Kidney capillary endothelial cell (primary cell): ENCODE data around the gene ANXA3.

ENCODE experiments used
- DNase-seq: peaks from one replicate; pipeline ENCODE4 v3.0.0-alpha.2; 2018; ENCODE audit warnings: low spot score

ANXA3 gene

GRCh38 chr4:78611215-78611558, 59.6 kb downstream of the ANXA3 start:
- DNase-seq, result no peak

DNA sequence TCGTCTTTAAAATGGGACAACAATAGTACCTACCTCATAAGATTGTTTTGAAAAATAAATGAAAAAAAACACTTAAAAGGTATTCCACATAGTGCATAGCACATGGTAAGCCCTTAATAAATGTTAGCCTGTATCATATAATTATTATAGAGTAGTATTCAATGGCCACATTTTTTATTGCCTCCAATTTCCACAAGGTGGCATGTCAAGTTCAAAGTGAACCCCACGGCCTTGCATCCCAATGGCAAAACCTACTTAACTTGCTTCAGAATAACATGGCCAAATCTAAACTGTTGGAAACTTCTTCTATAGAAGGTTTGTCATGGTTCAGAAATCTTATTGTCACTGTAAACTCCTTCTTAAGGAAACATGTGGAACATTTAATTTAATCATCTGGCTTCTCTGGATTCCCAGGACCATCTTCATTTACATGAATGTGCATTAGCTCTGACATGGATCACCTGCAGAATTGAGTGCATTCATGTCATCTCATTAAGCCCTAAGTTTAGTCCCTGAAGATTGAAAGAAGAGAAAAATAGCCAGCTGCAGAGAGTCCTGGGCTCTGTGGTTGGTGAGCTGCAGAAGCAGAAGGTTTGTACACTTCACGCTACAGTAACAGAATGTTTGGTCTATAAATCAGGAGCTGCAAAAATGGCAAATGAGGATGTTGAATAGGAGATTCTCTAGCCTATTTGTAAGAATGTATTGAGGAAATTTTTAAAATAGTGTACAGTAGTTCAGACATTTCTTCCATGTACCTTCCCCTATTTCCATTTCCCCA, 61.0 kb downstream of the ANXA3 start:
- DNase-seq, result peak; percentile 55

DNA sequence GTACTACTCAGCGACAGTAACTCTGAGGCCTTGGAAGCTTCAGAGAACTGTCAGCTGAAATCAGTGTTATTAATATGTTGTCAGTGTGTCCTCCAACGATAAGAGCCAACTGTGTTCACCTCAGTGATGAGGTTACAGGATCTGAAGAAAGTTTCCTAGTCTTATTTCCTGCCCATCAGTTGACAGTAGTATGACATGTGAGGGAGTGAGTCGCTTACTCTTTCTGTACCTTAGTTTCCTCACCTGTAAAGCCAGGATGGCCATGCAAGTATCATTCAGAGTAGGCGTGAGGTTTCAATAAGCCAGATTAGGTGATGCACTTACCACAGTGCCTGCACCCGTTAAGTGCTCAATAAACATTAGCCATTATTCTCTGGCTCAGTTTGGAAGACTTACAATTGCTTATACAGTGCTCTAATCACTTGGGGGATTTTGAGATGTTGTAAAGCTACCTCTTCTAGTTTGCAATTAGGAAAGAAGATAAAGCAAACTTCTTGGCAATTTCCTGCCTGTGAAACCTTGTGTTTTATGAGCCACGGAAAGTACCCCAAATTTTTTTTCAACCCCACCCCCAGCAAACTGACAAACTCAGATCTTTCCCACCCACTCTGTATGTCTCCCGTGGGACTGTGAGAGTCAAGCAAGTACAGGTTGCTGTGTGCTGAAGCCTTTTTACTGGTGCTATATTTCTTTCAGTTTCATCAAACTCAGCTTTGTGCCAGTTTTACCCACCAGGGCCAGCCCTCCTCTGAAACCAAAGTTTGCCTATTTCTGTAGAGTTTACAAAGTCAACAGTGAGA, 62.2 kb downstream of the ANXA3 start:
- DNase-seq, result no peak

DNA sequence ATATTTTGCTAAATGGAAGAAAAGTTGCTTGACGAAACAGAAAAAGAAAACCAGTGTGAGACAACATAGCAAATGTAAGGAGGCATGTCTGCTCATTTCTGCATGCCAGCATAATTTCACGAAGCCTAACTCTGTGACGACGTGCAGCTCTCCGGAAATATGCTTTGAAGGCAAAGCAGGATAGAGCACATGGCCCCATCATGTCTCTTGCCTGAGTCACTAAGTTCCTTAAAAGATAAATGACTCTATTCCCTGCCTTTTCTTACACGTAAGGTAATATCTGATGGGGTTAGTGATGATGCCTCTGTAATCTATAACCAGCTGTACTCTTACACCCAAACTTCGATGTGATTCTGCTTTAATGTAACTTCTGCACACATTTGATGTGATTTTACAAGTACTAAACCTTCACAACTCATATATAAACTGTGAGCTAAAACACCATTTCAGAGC, 64.5 kb downstream of the ANXA3 start:
- DNase-seq, result no peak

GRCh38 chr4:78618436-78618835, 66.9 kb downstream of the ANXA3 start:
- no peak for DNase-seq

DNA sequence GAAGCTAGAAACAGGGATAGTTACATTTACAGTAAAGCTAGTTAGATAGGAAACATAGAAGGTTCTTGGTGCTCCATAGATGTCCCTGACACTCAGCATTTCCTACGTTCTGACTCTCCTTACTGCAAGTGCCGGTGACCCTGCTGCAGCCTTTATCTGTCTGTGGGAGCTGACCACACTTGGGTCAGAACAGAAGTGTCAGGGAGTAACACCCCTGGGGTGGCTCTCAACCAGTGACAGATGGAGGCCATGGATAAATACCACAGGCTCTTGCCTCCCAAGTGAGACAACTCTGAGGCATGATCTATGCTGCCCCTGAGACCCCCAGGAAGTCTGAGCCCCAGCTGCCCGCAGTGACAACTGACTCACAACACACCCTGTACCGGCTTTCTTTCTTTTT, 69.8 kb downstream of the ANXA3 start:
- no peak for DNase-seq

DNA sequence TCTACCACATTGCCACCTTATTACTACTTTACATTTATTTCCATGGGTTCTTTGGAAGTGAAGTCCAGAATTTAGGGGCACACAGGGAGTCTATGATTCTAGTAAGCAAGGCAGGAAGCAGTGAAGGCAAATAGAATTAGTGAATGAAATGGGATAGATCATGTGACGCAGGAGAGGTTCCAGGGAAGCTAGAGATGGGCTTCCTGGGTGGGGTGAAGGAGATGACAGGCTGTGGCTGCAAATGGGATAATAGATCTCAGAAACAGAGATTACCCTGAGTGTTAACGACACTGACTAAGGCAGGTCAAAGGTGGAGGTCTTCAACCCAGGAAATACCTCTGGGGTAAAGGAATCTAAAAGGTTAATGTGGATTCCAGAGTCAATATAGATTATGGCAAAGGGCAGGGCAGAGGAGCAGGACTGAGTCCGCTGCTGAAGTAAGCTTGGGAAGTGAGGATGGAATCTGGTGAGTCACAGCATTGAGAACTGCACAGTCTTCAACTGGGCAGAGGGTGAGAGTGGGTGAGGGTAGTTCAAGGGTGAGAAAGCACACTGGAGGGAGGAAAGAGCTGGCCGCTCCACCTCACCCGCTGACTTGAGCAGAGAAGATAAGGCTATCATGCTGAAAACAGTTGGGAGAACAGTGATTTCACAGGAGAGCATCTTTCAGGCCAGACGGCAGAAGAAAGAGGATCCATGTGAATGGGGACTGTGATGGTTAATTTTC, 70.8 kb downstream of the ANXA3 start:
- DNase-seq, result peak; percentile 34

DNA sequence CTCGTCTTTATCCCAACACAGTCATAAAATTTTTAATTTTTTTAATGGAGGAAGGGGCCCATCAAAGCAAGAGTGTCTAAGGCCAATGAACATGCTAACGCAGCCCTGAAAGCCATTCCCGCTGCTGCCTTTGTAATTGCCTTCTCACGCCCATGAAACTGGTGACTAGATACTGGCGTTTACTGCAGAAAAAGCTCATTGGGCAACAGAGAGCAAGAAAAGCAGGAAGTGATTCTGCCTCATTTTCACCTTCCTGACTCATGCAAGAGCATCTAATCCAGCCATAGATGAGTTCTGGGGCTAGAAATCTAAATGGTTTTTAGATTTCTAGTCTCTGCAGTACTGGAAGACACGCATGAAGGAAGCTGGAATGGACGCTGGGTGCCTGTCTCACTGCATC, 72.5 kb downstream of the ANXA3 start:
- DNase-seq, result no peak

- no peak for DNase-seq
Observed at GRCh38 chr4:78625073-78625472, 73.5 kb downstream of the ANXA3 start.

DNA sequence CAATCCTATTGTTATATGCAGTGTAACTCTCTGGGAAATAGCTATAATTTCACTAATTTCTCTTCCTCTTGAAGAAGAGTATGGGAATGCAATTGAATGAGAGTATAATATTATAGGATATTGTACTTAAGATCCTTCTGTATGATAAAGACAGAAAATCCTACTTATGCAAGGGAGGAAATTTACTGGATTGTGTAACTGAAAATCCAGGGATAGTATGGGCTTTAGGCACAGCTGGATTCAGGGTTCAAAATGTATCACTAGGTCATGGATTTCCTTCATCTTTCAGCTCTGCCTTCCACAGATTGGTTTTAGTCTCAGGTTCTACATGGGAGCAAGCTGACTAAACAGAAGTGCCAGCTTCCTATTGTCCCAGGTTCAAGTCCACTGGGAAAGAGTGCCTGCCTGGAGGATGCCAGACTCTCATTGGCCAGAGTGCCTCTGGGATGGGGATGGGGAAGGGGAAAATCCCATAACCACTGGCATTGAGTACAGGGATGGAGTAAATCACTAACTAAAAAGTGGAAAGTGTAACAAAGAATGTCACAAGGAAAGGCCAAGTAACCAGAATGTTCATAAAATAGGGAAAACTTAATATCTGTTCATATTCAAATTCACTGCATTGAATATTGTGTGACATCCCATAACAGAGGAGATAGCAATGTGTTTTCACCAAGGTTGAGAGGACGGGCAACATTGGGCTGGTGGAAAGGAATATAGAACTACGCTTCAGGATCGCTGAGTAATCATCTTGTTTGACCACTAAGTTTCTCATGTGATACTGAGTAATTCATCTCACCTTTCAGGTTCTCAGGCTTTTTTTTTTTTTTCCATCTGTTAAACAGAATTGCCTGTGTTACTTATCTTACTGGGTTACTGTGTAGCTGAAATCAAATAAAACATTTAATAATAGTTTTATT, 75.7 kb downstream of the ANXA3 start:
- DNase-seq, result no peak

DNA sequence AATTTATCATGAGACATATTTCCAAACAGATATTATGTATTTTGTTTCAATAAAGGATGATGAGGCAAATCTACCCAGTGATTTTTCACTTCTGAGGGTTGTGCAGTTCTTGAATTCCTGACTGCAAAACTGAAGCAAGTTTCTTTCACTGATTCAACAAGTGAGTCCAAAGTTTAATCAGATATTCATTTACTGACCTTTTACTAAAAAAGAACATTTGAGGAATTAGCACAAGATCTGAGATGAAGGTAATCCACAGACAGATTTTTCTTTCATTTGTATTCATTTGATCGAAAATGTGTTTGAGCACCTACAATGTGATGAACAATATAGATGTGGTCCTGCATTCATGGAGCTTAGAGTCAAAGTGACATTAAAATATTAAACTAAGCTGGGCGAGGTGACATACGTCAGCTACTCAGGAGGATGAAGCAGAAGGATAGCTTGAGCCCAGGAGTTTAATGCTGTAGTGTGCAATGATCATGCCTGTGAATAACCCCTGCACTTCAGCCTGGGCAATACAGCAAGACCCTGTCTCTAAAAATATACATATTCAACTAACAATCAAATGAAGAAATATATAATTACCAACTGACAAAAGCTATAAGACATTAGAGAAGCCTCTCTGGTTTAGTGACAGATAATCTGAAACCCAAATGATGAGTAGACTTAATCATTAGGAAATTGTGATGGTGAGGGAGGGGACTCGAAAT, 76.6 kb downstream of the ANXA3 start:
- DNase-seq, result no peak

DNA sequence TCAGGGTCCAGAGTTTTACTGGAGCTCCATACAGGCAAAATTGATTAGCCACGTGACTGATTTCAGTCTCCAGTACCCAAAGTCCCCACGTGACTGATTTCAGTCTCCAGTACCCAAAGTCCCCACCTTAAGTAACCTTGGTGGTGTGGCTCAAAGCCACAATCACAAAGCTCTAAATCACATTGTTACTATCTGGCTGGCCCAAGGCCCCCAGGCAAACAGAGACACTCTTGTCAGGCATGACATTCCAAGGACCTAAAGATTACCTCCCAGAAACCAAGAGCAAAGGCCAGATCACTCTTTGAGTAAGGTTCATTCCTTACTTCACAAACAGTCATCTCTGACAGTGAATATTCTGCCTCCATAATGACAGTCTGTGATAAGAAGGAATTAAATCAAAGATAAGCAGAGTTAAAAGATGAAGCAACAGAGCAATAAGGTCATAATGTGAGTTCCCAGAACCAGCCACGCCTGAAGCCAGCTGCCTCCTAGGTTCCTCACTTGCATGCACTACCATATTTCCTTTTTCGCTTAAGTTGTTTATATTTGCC, 78.5 kb downstream of the ANXA3 start:
- no peak for DNase-seq

- no peak for DNase-seq
Observed at GRCh38 chr4:78630615-78631014, 79.0 kb downstream of the ANXA3 start.

GRCh38 chr4:78634011-78634664, 82.6 kb downstream of the ANXA3 start:
- DNase-seq, result no peak

DNA sequence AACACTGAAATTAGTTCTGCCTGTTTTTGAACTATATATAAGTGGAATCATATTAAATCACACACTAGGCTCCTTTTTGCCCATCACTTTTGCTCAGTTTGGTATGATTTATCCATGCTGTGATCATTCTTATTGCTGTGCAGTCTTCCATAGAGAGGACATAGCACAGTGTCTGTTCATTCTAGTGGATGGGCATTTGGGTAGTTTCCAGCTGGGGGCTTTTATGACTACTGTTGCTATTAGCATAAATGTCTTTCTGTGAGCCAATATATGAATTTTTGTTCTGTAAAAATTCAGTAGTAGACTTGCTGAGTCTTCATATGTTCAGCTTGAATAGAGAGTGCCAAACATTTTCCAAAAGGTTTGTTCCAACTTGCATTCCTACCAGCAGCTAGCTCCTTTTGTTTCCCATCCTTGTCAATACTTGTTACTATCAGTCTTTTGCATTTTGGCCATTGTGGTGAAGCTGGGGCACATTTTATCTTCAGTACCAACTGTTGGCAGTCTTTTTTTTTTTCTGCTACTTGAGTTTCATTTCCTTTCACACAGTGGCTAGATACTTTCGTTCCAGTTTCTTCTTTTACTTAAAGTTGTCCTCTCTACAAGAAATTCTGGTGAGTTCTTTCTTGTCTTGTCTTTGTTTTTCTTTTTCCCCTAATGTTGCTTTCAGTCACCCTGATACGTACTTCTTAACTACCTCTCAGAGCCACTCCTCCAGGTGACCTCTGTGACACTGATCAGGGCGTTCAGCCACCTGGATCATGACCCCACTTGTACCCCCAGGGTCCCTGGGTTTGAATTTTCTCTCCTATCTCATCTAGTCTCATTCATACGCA, 87.0 kb downstream of the ANXA3 start:
- no peak for DNase-seq

DNA sequence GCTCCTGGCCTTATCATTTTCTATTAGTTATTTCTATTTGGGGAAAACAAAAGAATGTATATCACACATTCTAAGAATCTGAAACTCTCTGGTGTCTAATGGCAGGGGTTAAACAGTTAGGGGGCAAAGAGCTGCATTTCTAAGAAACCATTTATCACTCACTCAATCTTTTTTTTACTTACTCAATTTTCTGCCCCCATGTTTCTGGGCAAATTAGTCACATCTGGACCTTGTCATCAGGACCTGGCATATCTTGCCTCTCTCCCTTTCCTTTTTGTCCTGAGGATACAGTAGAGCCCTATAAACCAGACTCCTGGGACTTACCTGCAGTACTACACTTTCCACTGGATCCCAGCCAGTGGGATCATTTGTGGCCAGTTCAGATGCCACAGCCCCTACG, 89.1 kb downstream of the ANXA3 start:
- no peak for DNase-seq

GRCh38 chr4:78642934-78643333, 91.4 kb downstream of the ANXA3 start:
- no peak for DNase-seq

DNA sequence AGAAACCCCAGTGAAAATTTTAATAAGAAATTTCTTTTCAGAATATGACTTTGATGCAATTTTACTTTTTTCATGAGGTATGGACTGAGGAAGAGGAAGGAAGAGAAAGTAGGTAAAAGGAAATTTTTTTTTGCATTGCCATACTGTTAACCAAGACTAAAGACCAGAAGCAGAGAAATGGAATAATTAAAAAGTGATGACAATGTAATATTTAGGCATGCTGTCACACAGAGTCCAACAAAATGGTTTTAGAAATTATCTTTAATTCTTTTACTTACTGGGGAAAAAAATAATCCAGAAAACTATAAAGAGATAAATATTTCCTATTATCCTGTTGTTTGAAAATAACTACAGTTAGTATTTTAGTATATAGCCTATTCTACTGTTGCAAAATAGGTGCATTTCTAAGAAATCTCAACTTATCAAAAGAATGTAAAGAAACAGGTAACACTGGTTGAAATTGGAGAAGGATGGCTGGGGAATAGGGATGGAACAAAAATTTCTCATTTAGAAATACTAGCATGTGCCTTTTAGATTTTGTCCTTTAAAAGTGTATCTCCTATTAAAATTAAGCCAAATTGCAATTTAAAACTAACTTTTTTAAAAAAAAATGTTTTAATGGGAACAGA, 92.6 kb downstream of the ANXA3 start:
- no peak for DNase-seq
